ENCODE results near the gene C10orf143. TPM values are rescaled to one million over a fixed set of nuclear protein-coding genes. Genes with fewer than 3 reads are reported as not detected.

The C10orf143 gene
- total RNA-seq, 1 experiment from 2014 or later = 1.6 TPM

GRCh38 chr10:130128922-130129321 is 18.3 kb upstream of the C10orf143 start (continued):
- TF ChIP-seq, protein P1, sequence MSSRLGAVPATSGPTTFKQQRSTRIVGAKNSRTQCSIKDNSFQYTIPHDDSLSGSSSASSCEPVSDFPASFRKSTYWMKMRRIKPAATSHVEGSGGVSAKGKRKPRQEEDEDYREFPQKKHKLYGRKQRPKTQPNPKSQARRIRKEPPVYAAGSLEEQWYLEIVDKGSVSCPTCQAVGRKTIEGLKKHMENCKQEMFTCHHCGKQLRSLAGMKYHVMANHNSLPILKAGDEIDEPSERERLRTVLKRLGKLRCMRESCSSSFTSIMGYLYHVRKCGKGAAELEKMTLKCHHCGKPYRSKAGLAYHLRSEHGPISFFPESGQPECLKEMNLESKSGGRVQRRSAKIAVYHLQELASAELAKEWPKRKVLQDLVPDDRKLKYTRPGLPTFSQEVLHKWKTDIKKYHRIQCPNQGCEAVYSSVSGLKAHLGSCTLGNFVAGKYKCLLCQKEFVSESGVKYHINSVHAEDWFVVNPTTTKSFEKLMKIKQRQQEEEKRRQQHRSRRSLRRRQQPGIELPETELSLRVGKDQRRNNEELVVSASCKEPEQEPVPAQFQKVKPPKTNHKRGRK (CRISPR knock-in tag; IDR thresholded peaks at IDR 0.05; ENCODE audit: borderline replicate concordance) = no peak
- TF ChIP-seq KAT7 (CRISPR knock-in tag; IDR thresholded peaks at IDR 0.05; ENCODE audit: borderline replicate concordance) (no peak), ZNF232 (CRISPR knock-in tag; IDR thresholded peaks at IDR 0.05) (no peak)

DNA sequence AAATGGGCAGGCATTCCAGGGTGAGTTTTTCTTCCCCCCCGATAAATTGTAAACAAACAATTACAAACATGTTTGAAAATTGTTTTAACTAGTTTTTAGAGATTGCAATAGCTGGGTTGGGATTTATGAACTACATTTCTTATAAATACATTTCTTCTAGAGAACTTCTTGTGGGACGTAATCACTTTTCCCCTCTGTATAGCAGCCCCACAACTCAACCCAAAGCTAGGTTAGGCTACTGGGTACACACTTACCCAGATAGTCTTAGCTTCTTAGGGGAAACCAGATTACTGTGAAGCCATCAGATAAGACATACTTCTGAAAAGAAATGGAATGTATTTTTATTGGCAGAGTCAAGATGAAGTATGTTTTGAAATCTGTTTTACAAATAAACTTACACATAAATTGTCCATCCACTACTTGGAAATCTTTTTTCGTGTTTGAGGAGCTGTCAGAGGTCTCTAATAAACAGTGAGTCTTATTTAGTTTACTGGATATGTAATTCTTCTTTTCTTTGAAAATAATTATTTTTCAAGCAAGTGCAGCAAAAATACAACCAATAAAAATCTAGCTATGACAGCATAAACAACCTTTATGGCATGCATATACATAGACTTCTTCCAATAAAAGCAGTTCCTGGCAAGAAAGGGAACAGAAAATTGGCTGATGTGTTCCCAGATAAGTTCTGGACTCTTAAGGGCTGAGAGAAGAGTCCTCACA is 17.6 kb upstream of the C10orf143 start:
- Mint-ChIP-seq H3K27ac (no peak overlapping the region), H3K4me3 (no peak overlapping the region), H3K4me1 (peaks cover 16% of the 10 kb centered on the region), H3K36me3 (no peaks in the 10 kb centered on the region), H3K27me3 (ENCODE audit: low read depth) (peaks cover 5% of the 10 kb centered on the region; the same call in 1 of the 2 replicates), H3K9me3 (no peaks in the 10 kb centered on the region)
- TF ChIP-seq, protein P2, sequence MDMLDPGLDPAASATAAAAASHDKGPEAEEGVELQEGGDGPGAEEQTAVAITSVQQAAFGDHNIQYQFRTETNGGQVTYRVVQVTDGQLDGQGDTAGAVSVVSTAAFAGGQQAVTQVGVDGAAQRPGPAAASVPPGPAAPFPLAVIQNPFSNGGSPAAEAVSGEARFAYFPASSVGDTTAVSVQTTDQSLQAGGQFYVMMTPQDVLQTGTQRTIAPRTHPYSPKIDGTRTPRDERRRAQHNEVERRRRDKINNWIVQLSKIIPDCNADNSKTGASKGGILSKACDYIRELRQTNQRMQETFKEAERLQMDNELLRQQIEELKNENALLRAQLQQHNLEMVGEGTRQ (CRISPR knock-in tag; IDR thresholded peaks at IDR 0.05) = no peak
- TF ChIP-seq CREB1 (CRISPR knock-in tag; IDR thresholded peaks at IDR 0.05) (no peak), ZNF317 (CRISPR knock-in tag; IDR thresholded peaks at IDR 0.05; ENCODE audit: borderline replicate concordance, low read depth) (no peak), ZNF671 (CRISPR knock-in tag; IDR thresholded peaks at IDR 0.05) (no peak), RELA (CRISPR knock-in tag; IDR thresholded peaks at IDR 0.05; ENCODE audit: borderline replicate concordance) (no peak), ZNF232 (CRISPR knock-in tag; IDR thresholded peaks at IDR 0.05) (no peak), JAZF1 (CRISPR knock-in tag; IDR thresholded peaks at IDR 0.05) (no peak), OVOL2 (CRISPR knock-in tag; IDR thresholded peaks at IDR 0.05; ENCODE audit: borderline replicate concordance) (no peak)
- ChIA-PET POLR2A (interaction anchor here (1.0 to 1.1 kb wide), 2 partner anchors 8 to 18 kb away, joined by 3 to 6 read pairs; partner anchors contain the start of genes C10orf143 and GLRX3), CTCF (interaction anchor here (0.9 to 4.5 kb wide), 10 partner anchors 9 to 398 kb away, joined by 3 to 64 read pairs (median 5); partner anchors contain the start of genes C10orf143 and GLRX3)
- peak; percentile 46 for ATAC-seq
- no peak for DNase-seq (ENCODE audit: low spot score)

- H3K27ac Mint-ChIP-seq = no peak overlapping the region; the same call in 1 of the 2 replicates
- POLR2A ChIA-PET = interaction anchor here (1.0 to 1.1 kb wide), 2 partner anchors 9 to 17 kb away, joined by 3 to 6 read pairs; partner anchors contain the start of genes C10orf143 and GLRX3
- H3K4me3 Mint-ChIP-seq = no peak overlapping the region
- TF ChIP-seq MAX (CRISPR knock-in tag; IDR thresholded peaks at IDR 0.05) = peak; percentile 86
- no peak for TF ChIP-seq TCF7 (CRISPR knock-in tag; IDR thresholded peaks at IDR 0.05; ENCODE audit: low read depth)
- no peak for TF ChIP-seq EMX1 (CRISPR knock-in tag; IDR thresholded peaks at IDR 0.05)
- peak; percentile 90; the same call in 1 of the 2 replicates for TF ChIP-seq TEAD1 (CRISPR knock-in tag; IDR thresholded peaks at IDR 0.05)
- TF ChIP-seq, protein P3, sequence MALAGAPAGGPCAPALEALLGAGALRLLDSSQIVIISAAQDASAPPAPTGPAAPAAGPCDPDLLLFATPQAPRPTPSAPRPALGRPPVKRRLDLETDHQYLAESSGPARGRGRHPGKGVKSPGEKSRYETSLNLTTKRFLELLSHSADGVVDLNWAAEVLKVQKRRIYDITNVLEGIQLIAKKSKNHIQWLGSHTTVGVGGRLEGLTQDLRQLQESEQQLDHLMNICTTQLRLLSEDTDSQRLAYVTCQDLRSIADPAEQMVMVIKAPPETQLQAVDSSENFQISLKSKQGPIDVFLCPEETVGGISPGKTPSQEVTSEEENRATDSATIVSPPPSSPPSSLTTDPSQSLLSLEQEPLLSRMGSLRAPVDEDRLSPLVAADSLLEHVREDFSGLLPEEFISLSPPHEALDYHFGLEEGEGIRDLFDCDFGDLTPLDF (CRISPR knock-in tag; IDR thresholded peaks at IDR 0.05) = no peak
- peak; percentile 84; the same call in 1 of the 2 replicates for TF ChIP-seq TEAD4 (CRISPR knock-in tag; IDR thresholded peaks at IDR 0.05)
- TF ChIP-seq PRDM15 (CRISPR knock-in tag; IDR thresholded peaks at IDR 0.05) = no peak
- TF ChIP-seq ATF6 (CRISPR knock-in tag; IDR thresholded peaks at IDR 0.05) = no peak
- no peak for TF ChIP-seq GRHL2 (CRISPR knock-in tag; IDR thresholded peaks at IDR 0.05; ENCODE audit: insufficient replicate concordance, severe bottlenecking)
Measured at GRCh38 chr10:130127364-130128061, 16.9 kb upstream of the C10orf143 start.

More at GRCh38 chr10:130127364-130128061, 16.9 kb upstream of the C10orf143 start:
- H3K9me3 Mint-ChIP-seq = no peaks in the 10 kb centered on the region
- CTCF ChIA-PET = interaction anchor here (0.6 to 4.5 kb wide), 14 partner anchors 10 to 397 kb away, joined by 3 to 64 read pairs (median 4); partner anchors contain the start of genes C10orf143 and GLRX3
- no peaks in the 10 kb centered on the region for H3K36me3 Mint-ChIP-seq
- peak; percentile 77 for DNase-seq (ENCODE audit: low spot score)
- peaks cover 16% of the 10 kb centered on the region for H3K4me1 Mint-ChIP-seq
- H3K27me3 Mint-ChIP-seq (ENCODE audit: low read depth) = peaks cover 5% of the 10 kb centered on the region; the same call in 1 of the 2 replicates
- ATAC-seq = peak; percentile 95

Measured in WTC11 (cell line).